DND-41 (cell line): ENCODE measurements around the gene WDR41.

Experiments
- ATAC-seq: fragments of 200-7000 bp; cut with Tn5 transposase; 3 replicates; pipeline ENCODE4 v1.9.1; 2021; ENCODE audit warnings: low read depth; ENCODE audit not compliant: insufficient read depth
- DNase-seq: peaks from one replicate; pipeline ENCODE4 v3.0.0-alpha.2; 2020
- H2AFZ ChIP-seq: 2 replicates; pipeline ENCODE4 v1.6.0; 2012; ENCODE audit warnings: low read depth, low read length
- H3K27ac ChIP-seq: 2 replicates; pipeline ENCODE4 v1.5.1; 2012; ENCODE audit warnings: low read length, inconsistent platforms
- H3K27me3 ChIP-seq: fragments of 200-600 bp; sonication (generic); 2 replicates; pipeline ENCODE4 v1.6.0; 2012; ENCODE audit warnings: low read length, mild to moderate bottlenecking, inconsistent platforms; ENCODE audit not compliant: insufficient read depth, poor library complexity
- H3K36me3 ChIP-seq: 2 replicates; pipeline ENCODE4 v1.5.1; 2012; ENCODE audit warnings: low read length, inconsistent platforms; ENCODE audit not compliant: insufficient read depth
- H3K4me1 ChIP-seq: 2 replicates; pipeline ENCODE4 v1.5.1; 2012; ENCODE audit warnings: mild to moderate bottlenecking, low read length; ENCODE audit not compliant: insufficient read depth
- H3K4me2 ChIP-seq: 2 replicates; pipeline ENCODE4 v1.6.0; 2012; ENCODE audit warnings: mild to moderate bottlenecking, moderate library complexity, low read length, inconsistent platforms; ENCODE audit not compliant: insufficient read depth
- H3K4me3 ChIP-seq, 2 experiments: fragments of 200-600 bp in 1 of 2; shearing (Covaris generic) in 1 of 2; 2 replicates each; pipeline ENCODE4 v1.5.1; 2012 to 2016; ENCODE audit warnings: inconsistent platforms in 2 of 2, low read length in 2 of 2, mild to moderate bottlenecking in 2 of 2, low read depth in 1 of 2, moderate library complexity in 1 of 2
- H3K79me2 ChIP-seq: 2 replicates; pipeline ENCODE4 v1.6.0; 2012; ENCODE audit warnings: low read length, inconsistent platforms; ENCODE audit not compliant: insufficient read depth
- H3K9ac ChIP-seq: 2 replicates; pipeline ENCODE4 v1.6.0; 2012; ENCODE audit warnings: low read depth, mild to moderate bottlenecking, inconsistent platforms, low read length, moderate library complexity
- H3K9me3 ChIP-seq: 2 replicates; pipeline ENCODE4 v1.5.1; 2012; ENCODE audit warnings: low read length, moderate library complexity, mild to moderate bottlenecking, inconsistent platforms; ENCODE audit not compliant: insufficient read depth, severe bottlenecking
- H4K20me1 ChIP-seq: 2 replicates; pipeline ENCODE4 v1.6.0; 2012; ENCODE audit warnings: low read length; ENCODE audit not compliant: insufficient read depth
- CTCF ChIP-seq: IDR thresholded peaks from 2 replicates; pipeline ENCODE4 v1.5.1; 2012; ENCODE audit warnings: borderline replicate concordance, low read length, moderate library complexity, mild to moderate bottlenecking; ENCODE audit not compliant: poor library complexity, severe bottlenecking; ENCODE audit errors: extremely low read depth
- EZH2 ChIP-seq: IDR thresholded peaks from 3 replicates; pipeline ENCODE4 v1.6.1; 2012; ENCODE audit warnings: borderline replicate concordance, low read depth, mild to moderate bottlenecking, moderate library complexity, low read length, inconsistent platforms; ENCODE audit not compliant: severe bottlenecking

Gene WDR41

DNA sequence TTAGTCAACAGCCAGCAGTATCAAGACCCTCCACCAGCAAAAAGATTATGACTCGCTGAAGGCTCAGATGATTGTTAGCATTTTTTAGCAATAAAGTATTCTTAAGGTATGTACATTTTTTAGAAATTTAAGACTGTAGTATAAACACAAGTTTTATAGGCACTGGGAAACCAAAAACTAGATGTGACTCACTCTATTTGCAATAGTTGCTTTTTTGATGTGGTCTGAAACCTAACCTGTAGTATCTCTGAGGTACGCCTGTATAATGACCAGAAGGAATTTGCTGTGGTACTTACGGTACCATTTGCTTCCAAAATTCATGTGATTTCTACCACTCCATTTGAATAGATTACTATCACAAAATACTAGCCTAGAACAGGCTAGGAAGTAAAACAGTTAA lies 60.8 kb downstream of the WDR41 start:
- Histone ChIP-seq H3K9me3 (no peaks in the 10 kb centered on the region), H3K9ac (no peak overlapping the region), H3K27ac (no peak overlapping the region), H3K4me1 (no peaks in the 10 kb centered on the region), H3K4me2 (no peak overlapping the region), H3K27me3 (no peaks in the 10 kb centered on the region), H3K36me3 (peaks cover 49% of the 10 kb centered on the region), H2AFZ (no peak overlapping the region), H3K4me3 (no peak overlapping the region), H3K79me2 (no peaks in the 10 kb centered on the region), H4K20me1 (no peaks in the 10 kb centered on the region)
- no peak for TF ChIP-seq CTCF
- TF ChIP-seq EZH2 = no peak
- DNase-seq = no peak
- no peak for ATAC-seq

GRCh38 chr5:77430726-77431125 lies 61.4 kb downstream of the WDR41 start:
- Histone ChIP-seq H3K36me3 (peaks cover 45% of the 10 kb centered on the region), H2AFZ (no peak overlapping the region), H3K27me3 (no peaks in the 10 kb centered on the region), H3K9me3 (no peaks in the 10 kb centered on the region), H3K4me2 (no peak overlapping the region), H3K4me1 (no peaks in the 10 kb centered on the region), H3K4me3 (no peak overlapping the region), H4K20me1 (no peaks in the 10 kb centered on the region), H3K79me2 (no peaks in the 10 kb centered on the region), H3K27ac (no peak overlapping the region), H3K9ac (no peak overlapping the region)
- DNase-seq (no peak), ATAC-seq (no peak)
- TF ChIP-seq CTCF (no peak), EZH2 (no peak)

DNA sequence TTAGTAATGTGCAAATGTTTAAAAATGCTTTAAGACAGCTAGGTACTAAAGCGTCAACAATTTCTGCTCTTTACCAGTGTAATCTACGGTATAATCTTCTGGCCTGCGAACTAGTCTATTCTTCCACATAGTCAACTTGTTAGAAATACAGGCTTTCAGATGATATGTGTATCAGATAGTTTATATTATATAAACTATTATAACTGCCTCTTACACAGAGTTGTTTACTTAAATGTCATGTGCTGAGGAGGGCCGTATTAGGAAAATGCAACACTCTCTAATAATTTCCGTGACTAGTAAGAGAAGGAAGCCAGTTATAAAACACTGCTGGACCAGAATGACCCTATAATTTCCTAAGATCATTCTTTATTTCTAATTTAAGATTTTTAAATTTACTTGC lies 63.6 kb downstream of the WDR41 start:
- no peak for ATAC-seq
- no peak overlapping the region for H3K9ac ChIP-seq
- no peaks in the 10 kb centered on the region for H4K20me1 ChIP-seq
- H3K9me3 ChIP-seq = no peaks in the 10 kb centered on the region
- H3K27me3 ChIP-seq = no peaks in the 10 kb centered on the region
- H3K4me2 ChIP-seq = no peak overlapping the region
- TF ChIP-seq CTCF = no peak
- no peak for TF ChIP-seq EZH2
- H3K36me3 ChIP-seq = peaks cover 33% of the 10 kb centered on the region
- no peaks in the 10 kb centered on the region for H3K79me2 ChIP-seq
- no peaks in the 10 kb centered on the region for H3K4me1 ChIP-seq
- no peak overlapping the region for H3K27ac ChIP-seq
- no peak overlapping the region for H3K4me3 ChIP-seq
- no peak overlapping the region for H2AFZ ChIP-seq
- DNase-seq = no peak

DNA sequence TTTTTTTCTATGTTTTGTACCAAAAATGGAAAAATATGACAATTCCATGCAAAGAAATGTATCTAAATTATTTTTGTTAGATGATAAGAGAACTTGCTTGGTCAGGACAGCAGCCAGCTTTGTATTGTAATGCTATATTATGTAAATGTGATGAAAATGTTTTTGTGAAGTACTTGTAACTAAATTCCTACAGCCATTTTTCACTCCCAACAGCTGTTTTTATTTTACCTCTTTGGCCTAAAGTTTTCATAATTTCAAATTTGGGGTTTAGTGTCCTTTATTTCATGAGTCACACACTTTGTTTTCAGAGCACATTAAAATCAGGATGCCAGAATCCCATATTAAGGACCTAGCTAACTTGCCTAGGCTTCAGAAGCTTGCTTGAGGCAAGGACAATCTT lies 64.1 kb downstream of the WDR41 start:
- no peak overlapping the region for H3K27ac ChIP-seq
- no peaks in the 10 kb centered on the region for H3K9me3 ChIP-seq
- no peaks in the 10 kb centered on the region for H3K79me2 ChIP-seq
- no peak overlapping the region for H3K9ac ChIP-seq
- TF ChIP-seq CTCF (no peak), EZH2 (no peak)
- no peak overlapping the region for H3K4me3 ChIP-seq
- no peaks in the 10 kb centered on the region for H3K27me3 ChIP-seq
- no peaks in the 10 kb centered on the region for H4K20me1 ChIP-seq
- no peak for DNase-seq
- H2AFZ ChIP-seq = no peak overlapping the region
- H3K4me2 ChIP-seq = no peak overlapping the region
- H3K36me3 ChIP-seq = peaks cover 28% of the 10 kb centered on the region
- H3K4me1 ChIP-seq = no peaks in the 10 kb centered on the region
- ATAC-seq = no peak
